Skeletal muscle cell (primary cell): ENCODE data around the gene RRP9.
A peak's percentile ranks its signal among the peaks of the same experiment; 100 is the strongest.

Experiments used
- DNase-seq: peaks from one replicate; pipeline ENCODE4 v3.0.0-alpha.2; 2010; ENCODE audit warnings: low read depth
- H3K4me3 ChIP-seq: 2 replicates; pipeline ENCODE4 v1.5.1; 2011; ENCODE audit warnings: low read depth, mild to moderate bottlenecking, control low read depth, low read length, moderate library complexity

The RRP9 gene

DNA sequence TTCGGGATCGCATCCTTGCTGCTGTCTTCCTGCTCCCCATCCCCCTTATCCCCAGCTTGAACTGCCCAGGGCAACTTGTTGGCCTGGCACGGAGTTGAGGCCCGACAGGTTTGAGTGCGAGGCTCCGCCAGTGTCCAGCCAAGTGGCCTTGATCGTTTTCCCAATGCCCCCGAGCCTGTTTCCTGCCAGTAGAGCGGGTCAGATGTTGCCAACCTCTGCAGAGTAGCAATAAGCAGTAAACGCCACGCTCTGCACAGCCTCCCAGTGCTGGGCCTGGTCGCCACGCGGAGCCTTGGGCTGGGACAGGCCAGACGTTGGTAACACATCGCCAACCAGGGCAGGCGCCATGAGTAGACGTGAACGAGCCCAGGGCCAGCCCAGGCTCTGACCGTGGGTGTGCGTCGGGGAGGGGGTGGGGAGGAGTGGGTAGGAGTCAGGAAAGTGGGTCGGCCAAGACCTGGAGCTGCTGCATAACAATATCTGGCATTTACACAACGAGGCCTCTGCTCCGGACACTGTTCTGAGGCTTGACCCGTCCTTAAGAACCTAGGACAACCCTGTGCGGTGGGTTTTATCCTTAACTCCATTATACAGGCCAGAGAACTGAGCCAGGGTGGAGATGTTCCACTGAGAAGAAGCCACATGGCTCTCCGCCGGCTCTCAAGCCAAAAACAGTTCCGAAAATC is 32.7 kb upstream of the RRP9 start:
- peak overlapping the region; percentile 86 for H3K4me3 ChIP-seq
- DNase-seq, result no peak

GRCh38 chr3:51971350-51971749 is 29.6 kb upstream of the RRP9 start:
- DNase-seq, result no peak
- no peak overlapping the region for H3K4me3 ChIP-seq

DNA sequence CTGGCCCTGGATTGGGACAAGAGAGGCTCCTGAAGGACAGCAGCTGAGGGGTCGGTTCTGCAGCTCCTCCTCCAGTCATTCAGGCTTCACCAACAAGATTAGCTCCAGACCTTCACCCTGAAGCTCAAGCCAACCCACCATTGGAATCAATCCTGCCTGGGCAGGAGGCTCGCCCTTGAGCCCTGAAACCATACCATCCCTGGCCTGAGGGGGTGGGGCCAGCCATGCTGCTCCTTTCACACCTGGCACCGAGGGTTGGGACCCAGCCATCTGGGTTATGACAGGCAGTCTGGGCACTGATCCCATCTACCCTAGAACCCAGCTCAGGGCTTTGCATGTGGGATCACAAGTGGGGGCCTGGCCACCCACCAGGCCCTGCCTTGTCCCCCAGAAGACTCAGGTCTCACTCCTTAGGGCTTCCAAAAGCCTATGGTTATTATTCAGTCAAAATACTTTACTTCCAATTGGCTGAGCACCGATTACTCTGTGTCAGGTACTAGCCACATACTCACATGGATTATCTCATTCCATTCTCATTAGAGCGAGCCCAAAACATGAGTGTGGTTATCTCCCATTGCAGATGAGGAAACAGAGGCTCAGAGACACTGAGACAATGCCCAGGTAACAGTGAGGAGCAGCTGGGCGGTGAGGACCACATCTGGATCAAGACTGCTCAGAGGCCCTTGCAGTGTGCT is 29.0 kb upstream of the RRP9 start:
- H3K4me3 ChIP-seq, result no peak overlapping the region
- DNase-seq, result no peak

GRCh38 chr3:51969841-51970240 is 28.1 kb upstream of the RRP9 start:
- H3K4me3 ChIP-seq, result no peak overlapping the region
- no peak for DNase-seq

DNA sequence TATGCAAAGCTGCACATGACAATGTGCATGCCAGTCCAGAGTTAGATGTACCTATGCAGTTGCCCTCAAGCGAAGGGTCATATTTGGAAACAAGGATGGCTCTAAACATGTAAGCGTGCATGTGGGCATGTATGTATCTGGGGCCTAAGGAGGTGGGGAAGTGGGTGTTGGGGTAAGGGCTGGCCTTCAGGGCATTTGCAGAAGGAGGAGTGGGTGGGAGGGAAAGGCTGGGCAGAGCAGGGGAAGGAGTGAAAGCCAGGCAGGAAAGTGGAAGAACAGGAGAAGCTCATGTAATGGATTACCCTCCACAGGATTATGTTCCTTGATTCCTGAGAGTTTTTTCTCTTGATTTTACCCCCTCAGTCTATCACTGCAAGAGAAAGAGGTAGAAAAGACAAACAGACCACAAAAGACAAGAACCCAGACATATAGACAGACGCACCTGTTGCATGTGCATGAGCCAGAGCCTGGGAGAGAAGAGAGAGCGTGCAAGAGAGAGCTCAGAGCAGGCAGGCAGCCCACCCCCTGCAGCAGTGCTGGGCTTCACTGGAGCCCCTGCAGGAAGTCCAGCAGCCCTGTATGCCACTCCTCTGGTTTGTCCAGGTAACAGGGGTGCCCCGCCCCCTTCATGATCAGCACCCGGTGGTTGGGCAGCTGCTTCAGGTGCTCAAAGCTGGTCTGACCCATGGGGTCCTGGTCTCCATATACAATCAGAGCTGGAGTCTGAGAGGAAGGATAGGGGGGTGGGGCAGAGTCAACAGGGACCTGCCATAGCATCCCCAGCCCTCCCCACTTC is 27.4 kb upstream of the RRP9 start:
- no peak for DNase-seq
- no peak overlapping the region for H3K4me3 ChIP-seq

- DNase-seq, result no peak
- peak overlapping the region; percentile 70 for H3K4me3 ChIP-seq
These were observed 26.6 kb upstream of the RRP9 start for GRCh38 chr3:51968170-51968775.

- no peak for DNase-seq
- peak within 1 kb of the TSS; percentile 75 for H3K4me3 ChIP-seq
These were observed 25.9 kb upstream of the RRP9 start, which contains the start of gene PCBP4 for GRCh38 chr3:51967384-51968169. Gene PCBP4 (minus strand): TSS chr3:51967454. CDS start chr3:51961240, 6,214 bp downstream.

GRCh38 chr3:51966922-51967383 is 25.2 kb upstream of the RRP9 start:
- peak overlapping the region; percentile 75 for H3K4me3 ChIP-seq
- DNase-seq, result no peak

- H3K4me3 ChIP-seq, result peak overlapping the region; percentile 75
- no peak for DNase-seq
These were observed 24.8 kb upstream of the RRP9 start for GRCh38 chr3:51966486-51966885.

DNA sequence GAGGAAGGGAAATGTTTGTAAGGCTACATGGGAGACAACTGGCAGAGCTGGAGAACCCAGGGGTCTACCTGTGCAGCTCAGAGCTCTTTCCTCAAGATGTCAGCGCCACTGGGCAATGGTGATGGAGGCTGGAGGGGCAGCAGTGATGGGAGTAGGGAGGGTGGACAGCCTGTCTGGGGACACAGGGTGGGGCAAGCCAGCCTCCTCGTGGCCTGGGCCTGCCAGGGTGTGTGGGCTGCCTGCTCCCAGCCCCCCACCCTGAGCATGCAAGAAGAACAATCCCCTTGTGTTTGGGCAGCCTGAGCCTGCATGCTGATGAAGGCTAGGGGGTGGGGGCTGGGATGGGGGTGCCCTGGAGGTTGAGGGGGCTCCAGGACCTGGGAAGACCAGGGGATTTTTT is 24.3 kb upstream of the RRP9 start:
- DNase-seq, result no peak
- peak overlapping the region; percentile 75 for H3K4me3 ChIP-seq

DNA sequence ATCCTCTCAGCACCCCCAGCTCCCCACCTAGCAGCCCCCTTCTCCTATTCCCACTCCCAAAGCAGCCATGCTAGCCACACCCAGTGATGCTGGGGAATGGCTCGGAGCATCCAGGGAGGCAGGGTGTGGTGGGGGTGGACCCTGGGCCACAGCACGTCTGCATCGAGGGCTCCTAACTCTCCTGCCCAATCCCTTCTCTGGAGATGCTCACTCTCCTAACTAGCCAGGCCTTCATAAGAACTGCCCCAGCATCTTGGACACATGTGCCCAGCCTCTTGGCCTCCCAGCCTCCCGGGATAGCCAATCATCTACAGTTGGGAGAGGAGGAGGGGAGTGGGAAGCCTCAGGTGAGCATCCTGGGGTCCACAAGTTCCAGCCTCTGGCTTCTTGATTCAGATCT is 22.8 kb upstream of the RRP9 start:
- no peak overlapping the region for H3K4me3 ChIP-seq
- DNase-seq, result no peak

DNA sequence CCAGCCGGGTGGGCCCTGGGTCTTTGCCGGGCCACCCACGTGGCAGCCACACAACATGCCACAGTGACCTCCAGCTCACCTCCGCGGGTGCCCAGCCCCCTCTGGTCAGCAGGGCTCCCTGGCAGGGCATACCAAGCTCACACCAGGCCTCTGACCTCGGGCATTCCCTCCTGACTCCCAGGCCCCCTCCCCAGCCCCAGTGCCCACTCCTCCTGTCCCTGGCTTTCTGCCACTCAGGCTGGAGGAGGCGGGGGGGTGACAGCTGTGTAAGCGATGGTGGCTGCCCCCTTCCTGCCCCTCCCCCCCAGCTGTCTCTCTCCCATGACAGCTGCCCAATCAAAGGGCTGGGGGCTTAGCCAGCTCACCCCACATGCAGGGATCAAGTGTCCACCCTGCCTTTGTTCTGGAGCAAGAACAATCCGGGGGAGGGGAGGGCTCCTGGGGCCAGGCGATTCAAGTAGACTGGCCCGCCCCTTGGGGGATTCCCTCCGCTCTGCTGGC is 22.3 kb upstream of the RRP9 start:
- DNase-seq, result no peak
- H3K4me3 ChIP-seq, result no peak overlapping the region

- DNase-seq, result no peak
- no peak overlapping the region for H3K4me3 ChIP-seq
These were observed 21.3 kb upstream of the RRP9 start for GRCh38 chr3:51962854-51963530.

- no peak for DNase-seq
- no peak overlapping the region for H3K4me3 ChIP-seq
These were observed 20.2 kb upstream of the RRP9 start for GRCh38 chr3:51961602-51962569.

GRCh38 chr3:51961011-51961410 is 19.3 kb upstream of the RRP9 start:
- no peak for DNase-seq
- H3K4me3 ChIP-seq, result no peak overlapping the region

DNA sequence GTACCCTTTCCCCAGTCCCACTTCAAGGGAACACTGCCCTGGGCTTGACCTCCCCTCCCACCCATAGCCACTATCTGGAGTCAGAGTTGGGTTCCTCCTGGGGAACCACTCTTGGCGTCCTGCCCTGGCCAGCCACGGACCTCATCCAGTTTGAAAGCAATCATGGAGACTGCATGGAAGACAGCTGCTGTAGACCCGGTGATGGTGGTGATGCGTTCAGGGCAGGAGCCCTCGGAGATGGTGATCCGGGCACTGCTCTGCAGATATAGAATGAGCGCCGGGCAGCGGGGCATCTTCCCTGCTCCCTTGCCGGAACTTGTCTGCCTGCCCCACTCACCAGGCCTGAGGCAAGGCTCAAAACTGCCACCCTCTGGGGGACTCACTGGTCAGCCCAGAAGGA is 18.7 kb upstream of the RRP9 start:
- no peak for DNase-seq
- no peak overlapping the region for H3K4me3 ChIP-seq

GRCh38 chr3:51959651-51960050 is 17.9 kb upstream of the RRP9 start:
- DNase-seq, result no peak
- no peak overlapping the region for H3K4me3 ChIP-seq
